SK-N-SH (cell line): ENCODE measurements around the gene KRT75. TPM values are rescaled to one million over a fixed set of nuclear protein-coding genes. Genes with fewer than 3 reads are reported as not detected.
"Not testable (repeated sequence)": the region's sequence is repeated elsewhere in the genome, so short reads cannot be mapped to it uniquely, and the experiment has no call there.

ENCODE experiments used
- CTCF ChIA-PET: fragments of 300-600, 350-600 bp; formaldehyde crosslinking; extraction: SDS; loops from one replicate; lab custom pipeline; 2021; lab: Yijun Ruan, JAX
- POLR2A ChIA-PET: fragments of 350-600 bp; sonication (Branson Sonifier 250); formaldehyde crosslinking; extraction: SDS; loops from one replicate; lab custom pipeline; 2020; ENCODE audit warnings: antibody characterized with exemption, inconsistent platforms; lab: Yijun Ruan, JAX
- DNase-seq: peaks from one replicate; pipeline ENCODE4 v3.0.0; 2012
- H2AFZ ChIP-seq: fragments of 200-600 bp; sonication (generic); 2 replicates; pipeline ENCODE4 v1.8.1; 2016; ENCODE audit warnings: antibody characterized with exemption, mild to moderate bottlenecking, low read depth
- H3F3A ChIP-seq: fragments of 200-600 bp; sonication (generic); replicated peaks from 2 replicates; pipeline ENCODE3; 2016; ENCODE audit warnings: antibody characterized with exemption, mild to moderate bottlenecking; ENCODE audit not compliant: insufficient read depth
- H3K27ac ChIP-seq, 2 experiments: fragments of 200-500 bp in 1 of 2; fragments of 200-600 bp in 1 of 2; sonication (Bioruptor generic) in 1 of 2; sonication (generic), shearing (Covaris generic) in 1 of 2; 2 replicates each; pipeline versions ENCODE4 v1.5.1 to v1.6.1; 2014 to 2016; ENCODE audit warnings: low read depth in 2 of 2, inconsistent platforms in 1 of 2, low read length in 1 of 2, mild to moderate bottlenecking in 1 of 2, mixed read lengths in 1 of 2
- H3K27me3 ChIP-seq: fragments of 200-600 bp; sonication (generic), shearing (Covaris generic); 2 replicates; pipeline ENCODE4 v1.6.1; 2016; ENCODE audit warnings: mixed run types; ENCODE audit not compliant: insufficient read depth
- H3K36me3 ChIP-seq, 2 experiments: fragments of 200-500 bp in 1 of 2; fragments of 200-600 bp in 1 of 2; sonication (Bioruptor generic) in 1 of 2; sonication (generic) in 1 of 2; replicated peaks in 1 of 2; 2 replicates each; pipeline versions ENCODE3 to v1.5.1; 2014 to 2016; ENCODE audit warnings: low read length in 1 of 2, mild to moderate bottlenecking in 1 of 2; ENCODE audit not compliant: insufficient read depth in 2 of 2, control insufficient read depth in 1 of 2
- H3K4me1 ChIP-seq, 2 experiments: fragments of 200-500 bp in 1 of 2; fragments of 200-600 bp in 1 of 2; sonication (Bioruptor generic) in 1 of 2; sonication (generic), shearing (Covaris generic) in 1 of 2; 2 replicates each; pipeline versions ENCODE4 v1.5.1 to v1.6.1; 2014 to 2016; ENCODE audit warnings: low read depth in 1 of 2, low read length in 1 of 2, mixed run types in 1 of 2; ENCODE audit not compliant: insufficient read depth in 2 of 2, control insufficient read depth in 1 of 2
- H3K4me2 ChIP-seq: fragments of 200-600 bp; sonication (generic), shearing (Covaris generic); 2 replicates; pipeline ENCODE4 v1.6.1; 2017; ENCODE audit warnings: mixed run types
- H3K4me3 ChIP-seq, 2 experiments: fragments of 200-500 bp in 1 of 2; fragments of 200-600 bp in 1 of 2; sonication (Bioruptor generic) in 1 of 2; sonication (generic), shearing (Covaris generic) in 1 of 2; 2 replicates each; pipeline versions ENCODE4 v1.5.1 to v1.8.1; 2014 to 2016; ENCODE audit warnings: low read depth in 2 of 2, inconsistent platforms in 1 of 2, low read length in 1 of 2, mild to moderate bottlenecking in 1 of 2, mixed read lengths in 1 of 2, moderate library complexity in 1 of 2
- H3K79me2 ChIP-seq: fragments of 200-600 bp; sonication (generic); 2 replicates; pipeline ENCODE4 v1.8.1; 2017; ENCODE audit warnings: mild to moderate bottlenecking; ENCODE audit not compliant: insufficient read depth
- H3K9ac ChIP-seq: fragments of 200-600 bp; sonication (generic); 2 replicates; pipeline ENCODE4 v1.6.1; 2017; ENCODE audit warnings: mixed run types
- H3K9me2 ChIP-seq: fragments of 200-600 bp; sonication (generic); 2 replicates; pipeline ENCODE4 v1.6.1; 2017; ENCODE audit warnings: mixed run types
- H3K9me3 ChIP-seq: fragments of 200-600 bp; sonication (generic); 2 replicates; pipeline ENCODE4 v1.6.1; 2017; ENCODE audit warnings: mixed run types, mild to moderate bottlenecking, moderate library complexity
- H4K20me1 ChIP-seq: fragments of 200-600 bp; sonication (generic); 2 replicates; pipeline ENCODE4 v1.6.1; 2017; ENCODE audit warnings: mild to moderate bottlenecking, mixed run types; ENCODE audit not compliant: insufficient read depth
- CHD2 ChIP-seq: fragments of 150-350 bp; IDR thresholded peaks from 2 replicates; pipeline ENCODE4 v1.6.1; 2018; ENCODE audit warnings: low read length; ENCODE audit not compliant: partially characterized antibody
- CTCF ChIP-seq: fragments of 200-600 bp; sonication (generic); IDR thresholded peaks from 2 replicates; pipeline ENCODE4 v1.6.1; 2017; ENCODE audit warnings: antibody characterized with exemption, mild to moderate bottlenecking, moderate library complexity
- EZH2phosphoT487 ChIP-seq: fragments of 200-600 bp; sonication (generic); IDR thresholded peaks from 2 replicates; pipeline ENCODE4 v1.6.1; 2017; ENCODE audit warnings: low read depth, mixed run types, mild to moderate bottlenecking, antibody characterized with exemption, moderate library complexity, borderline replicate concordance
- FOSL2 ChIP-seq: IDR thresholded peaks from 2 replicates; pipeline ENCODE4 v1.4.0; 2012; ENCODE audit warnings: low read depth, mild to moderate bottlenecking, moderate library complexity, borderline replicate concordance
- FOXJ3 ChIP-seq: sonication (generic); formaldehyde crosslinking; IDR thresholded peaks from 2 replicates; pipeline ENCODE4 v1.5.1; 2020; ENCODE audit warnings: mild to moderate bottlenecking, missing genetic modification reagents
- GABPA ChIP-seq: IDR thresholded peaks from 2 replicates; pipeline ENCODE4 v1.4.0; 2012; ENCODE audit warnings: low read depth, mild to moderate bottlenecking
- JUND ChIP-seq: IDR thresholded peaks from 2 replicates; pipeline ENCODE4 v1.4.0; 2012
- MAX ChIP-seq: IDR thresholded peaks from 2 replicates; pipeline ENCODE4 v1.4.0; 2012; ENCODE audit warnings: low read depth
- MEF2A ChIP-seq: IDR thresholded peaks from 2 replicates; pipeline ENCODE4 v1.4.0; 2012; ENCODE audit warnings: low read depth, borderline replicate concordance
- MXI1 ChIP-seq: IDR thresholded peaks from 2 replicates; pipeline ENCODE4 v1.6.1; 2012; ENCODE audit warnings: mild to moderate bottlenecking, low read depth, low read length, improper control_type of control experiment
- NFIC ChIP-seq: IDR thresholded peaks from 2 replicates; pipeline ENCODE4 v1.4.0; 2012; ENCODE audit warnings: borderline replicate concordance
- PBX3 ChIP-seq: IDR thresholded peaks from 2 replicates; pipeline ENCODE4; 2012
- POLR2AphosphoS5 ChIP-seq: IDR thresholded peaks from 2 replicates; pipeline ENCODE4 v1.6.1; 2012; ENCODE audit warnings: low read depth, low read length
- REST ChIP-seq: IDR thresholded peaks from 2 replicates; pipeline ENCODE4 v1.6.1; 2012; ENCODE audit warnings: mild to moderate bottlenecking, low read depth, low read length, moderate library complexity
- SIN3A ChIP-seq: IDR thresholded peaks from 2 replicates; pipeline ENCODE4 v1.6.1; 2012; ENCODE audit warnings: low read depth, mild to moderate bottlenecking, low read length, moderate library complexity, borderline replicate concordance
- TAF1 ChIP-seq: IDR thresholded peaks from 2 replicates; pipeline ENCODE4 v1.6.1; 2012; ENCODE audit warnings: low read depth, mild to moderate bottlenecking, low read length, moderate library complexity, borderline replicate concordance
- TCF12 ChIP-seq: IDR thresholded peaks from 2 replicates; pipeline ENCODE4 v1.4.0; 2012
- TEAD4 ChIP-seq: IDR thresholded peaks from 2 replicates; pipeline ENCODE4 v1.4.0; 2012; ENCODE audit warnings: mild to moderate bottlenecking, borderline replicate concordance; ENCODE audit not compliant: insufficient read depth
- WGBS: methylation state at CpG from one replicate; pipeline ENCODE4 v1.1.6; 2017; ENCODE audit warnings: low lambda C conversion rate; 5-methylcytosine and 5-hydroxymethylcytosine counted together
- polyA plus RNA-seq, 3 experiments: library from polyadenylated mRNA; depleted of rRNA; stranded (reverse); fragments of >200 nt; gene quantifications; 2 replicates each; pipeline ENCODE4 v1.2.3, GENCODE V29; 2012

KRT75 gene
- polyA plus RNA-seq, 1 of the 3 experiments (the other 2 are of a cell fraction) = not detected

GRCh38 chr12:52452101-52452500, 17.9 kb upstream of the KRT75 start, which contains the start of gene KRT6B:
Gene KRT6B (minus strand): TSS chr12:52452146. CDS start chr12:52452078, 68 bp downstream.
- DNase-seq = no peak
- Histone ChIP-seq H3F3A (no peaks in the 10 kb centered on the region), H3K9ac (no peak within 1 kb of the TSS), H3K4me3 (no peak within 1 kb of the TSS), H3K9me2 (no peaks in the 10 kb centered on the region)
- POLR2A ChIA-PET = no interaction called here
- 42% methylated on average over 6 of the region's 6 CpGs for WGBS
- TF ChIP-seq FOSL2 (no peak), MEF2A (no peak), POLR2AphosphoS5 (no peak), JUND (no peak)
- TF ChIP-seq, all 33 proteins: peak for 0
- Histone ChIP-seq H3K27ac (no peak within 1 kb of the TSS), H3K4me1 (no peaks in the 10 kb centered on the region), H3K9me3 (no peaks in the 10 kb centered on the region), H3K27me3 (peaks cover 26% of the 10 kb centered on the region), H2AFZ (no peak within 1 kb of the TSS), H3K79me2 (no peaks in the 10 kb centered on the region), H4K20me1 (no peaks in the 10 kb centered on the region), H3K36me3 (no peaks in the 10 kb centered on the region), H3K4me2 (no peak within 1 kb of the TSS)
- CTCF ChIA-PET = no interaction called here

GRCh38 chr12:52448228-52448627, 14.1 kb upstream of the KRT75 start:
- no peaks in the 10 kb centered on the region for H3K9me3 ChIP-seq
- no peaks in the 10 kb centered on the region for H3K36me3 ChIP-seq
- H3K27ac ChIP-seq = no peak overlapping the region
- TF ChIP-seq TEAD4 (no peak), EZH2phosphoT487 (no peak), TCF12 (no peak), MXI1 (no peak), GABPA (no peak), POLR2AphosphoS5 (no peak), PBX3 (no peak), REST (no peak), CTCF (no peak), MAX (no peak), JUND (no peak), FOXJ3 (no peak), NFIC (no peak), CHD2 (no peak), SIN3A (no peak), TAF1 (no peak)
- no peaks in the 10 kb centered on the region for H3K9me2 ChIP-seq
- ChIA-PET CTCF (no interaction called here), POLR2A (no interaction called here)
- H4K20me1 ChIP-seq = no peaks in the 10 kb centered on the region
- no peak overlapping the region for H3K4me2 ChIP-seq
- H3K27me3 ChIP-seq = peaks cover 31% of the 10 kb centered on the region
- no peak overlapping the region for H2AFZ ChIP-seq
- H3K4me1 ChIP-seq = no peaks in the 10 kb centered on the region
- WGBS = 1% methylated on average over 3 of the region's 3 CpGs
- H3F3A ChIP-seq = no peaks in the 10 kb centered on the region
- no peaks in the 10 kb centered on the region for H3K79me2 ChIP-seq
- no peak overlapping the region for H3K9ac ChIP-seq
- no peak overlapping the region for H3K4me3 ChIP-seq
- DNase-seq = no peak

GRCh38 chr12:52447196-52447595, 13.0 kb upstream of the KRT75 start:
- H3K9ac ChIP-seq, H3K4me3 ChIP-seq, H3K27ac ChIP-seq, H3K9me2 ChIP-seq, H3F3A ChIP-seq, H3K79me2 ChIP-seq, H4K20me1 ChIP-seq, H3K4me1 ChIP-seq, H3K9me3 ChIP-seq, POLR2A ChIA-PET, H2AFZ ChIP-seq, H3K4me2 ChIP-seq, DNase-seq, H3K36me3 ChIP-seq: not testable (repeated sequence)
- WGBS = 38% methylated on average over 3 of the region's 11 CpGs
- peaks cover 31% of the 10 kb centered on the region for H3K27me3 ChIP-seq
- CTCF ChIA-PET = interaction anchor here (2.8 kb wide), 1 partner anchor 437 kb away, joined by 6 read pairs; no protein-coding TSS in a partner anchor
